Measurements from ENCODE around the gene AKAP13.

Gene AKAP13

GRCh38 chr15:85722374-85723152 is 342.2 kb downstream of the AKAP13 start:
- TF ChIP-seq LEF1 (IDR thresholded peaks at IDR 0.05; ENCODE audit: borderline replicate concordance) (no peak), NFRKB (IDR thresholded peaks at IDR 0.05) (no peak), ARNT (IDR thresholded peaks at IDR 0.05) (no peak), FOXA1 (IDR thresholded peaks at IDR 0.05) (no peak), FOXK2 (IDR thresholded peaks at IDR 0.05) (no peak), L3MBTL2 (conservative IDR thresholded peaks at IDR 0.05) (no peak), ZNF384 (IDR thresholded peaks at IDR 0.05) (no peak), FOXM1 (IDR thresholded peaks at IDR 0.05; ENCODE audit: borderline replicate concordance) (no peak), HDGF (IDR thresholded peaks at IDR 0.05; ENCODE audit: borderline replicate concordance) (no peak), SP1 (IDR thresholded peaks at IDR 0.05) (no peak), CTBP1 (IDR thresholded peaks at IDR 0.05; ENCODE audit: borderline replicate concordance) (no peak), PKNOX1 (IDR thresholded peaks at IDR 0.05) (no peak), BHLHE40 (IDR thresholded peaks at IDR 0.05; ENCODE audit: borderline replicate concordance) (no peak), TARDBP (IDR thresholded peaks at IDR 0.05) (no peak)
- CTCF ChIA-PET, result no interaction called here
- POLR2A ChIA-PET, result no interaction called here
- DNase-seq (ENCODE audit: extremely low spot score), result no peak

GRCh38 chr15:85723960-85724945 is 343.9 kb downstream of the AKAP13 start:
- ChIA-PET POLR2A (no interaction called here), CTCF (interaction anchor here (0.8 kb wide), 1 partner anchor 18 kb away, joined by 3 read pairs; no protein-coding TSS in a partner anchor)
- no peak for TF ChIP-seq NFRKB (IDR thresholded peaks at IDR 0.05)
- TF ChIP-seq TARDBP (IDR thresholded peaks at IDR 0.05), result no peak
- no peak for TF ChIP-seq CTBP1 (IDR thresholded peaks at IDR 0.05; ENCODE audit: borderline replicate concordance)
- no peak for TF ChIP-seq SUZ12 (IDR thresholded peaks at IDR 0.05)
- TF ChIP-seq HDGF (IDR thresholded peaks at IDR 0.05; ENCODE audit: borderline replicate concordance), result no peak
- no peak for TF ChIP-seq ELF4 (IDR thresholded peaks at IDR 0.05)
- no peak for TF ChIP-seq ARNT (IDR thresholded peaks at IDR 0.05)
- DNase-seq (ENCODE audit: extremely low spot score), result no peak

- POLR2A ChIA-PET, result no interaction called here
- TF ChIP-seq LEF1 (IDR thresholded peaks at IDR 0.05; ENCODE audit: borderline replicate concordance) (no peak), ARNT (IDR thresholded peaks at IDR 0.05) (no peak), SP1 (IDR thresholded peaks at IDR 0.05) (no peak), NFRKB (IDR thresholded peaks at IDR 0.05) (no peak), CTBP1 (IDR thresholded peaks at IDR 0.05; ENCODE audit: borderline replicate concordance) (no peak), FOXA1 (IDR thresholded peaks at IDR 0.05) (no peak), SUZ12 (IDR thresholded peaks at IDR 0.05) (no peak), L3MBTL2 (conservative IDR thresholded peaks at IDR 0.05) (no peak), BHLHE40 (IDR thresholded peaks at IDR 0.05; ENCODE audit: borderline replicate concordance) (no peak), PKNOX1 (IDR thresholded peaks at IDR 0.05) (no peak), FOXM1 (IDR thresholded peaks at IDR 0.05; ENCODE audit: borderline replicate concordance) (no peak), HDGF (IDR thresholded peaks at IDR 0.05; ENCODE audit: borderline replicate concordance) (no peak), FOXK2 (IDR thresholded peaks at IDR 0.05) (no peak)
- CTCF ChIA-PET, result interaction anchor here (0.8 kb wide), 1 partner anchor 17 kb away, joined by 3 read pairs; no protein-coding TSS in a partner anchor
- DNase-seq (ENCODE audit: extremely low spot score), result no peak
Measured at GRCh38 chr15:85725019-85725418, 344.6 kb downstream of the AKAP13 start.

- ChIA-PET POLR2A (no interaction called here), CTCF (no interaction called here)
- DNase-seq (ENCODE audit: extremely low spot score), result no peak
- no peak for TF ChIP-seq HDGF (IDR thresholded peaks at IDR 0.05; ENCODE audit: borderline replicate concordance)
- no peak for TF ChIP-seq FOXM1 (IDR thresholded peaks at IDR 0.05; ENCODE audit: borderline replicate concordance)
- TF ChIP-seq NFRKB (IDR thresholded peaks at IDR 0.05), result no peak
- TF ChIP-seq TARDBP (IDR thresholded peaks at IDR 0.05), result no peak
- no peak for TF ChIP-seq LEF1 (IDR thresholded peaks at IDR 0.05; ENCODE audit: borderline replicate concordance)
- no peak for TF ChIP-seq ARNT (IDR thresholded peaks at IDR 0.05)
- TF ChIP-seq PKNOX1 (IDR thresholded peaks at IDR 0.05), result no peak
- TF ChIP-seq BHLHE40 (IDR thresholded peaks at IDR 0.05; ENCODE audit: borderline replicate concordance), result no peak
- no peak for TF ChIP-seq SP1 (IDR thresholded peaks at IDR 0.05)
- TF ChIP-seq ELF4 (IDR thresholded peaks at IDR 0.05), result no peak
- no peak for TF ChIP-seq FOXK2 (IDR thresholded peaks at IDR 0.05)
- no peak for TF ChIP-seq CTBP1 (IDR thresholded peaks at IDR 0.05; ENCODE audit: borderline replicate concordance)
- no peak for TF ChIP-seq SUZ12 (IDR thresholded peaks at IDR 0.05)
- no peak for TF ChIP-seq ZNF384 (IDR thresholded peaks at IDR 0.05)
Measured at GRCh38 chr15:85725564-85725963, 345.2 kb downstream of the AKAP13 start.

DNA sequence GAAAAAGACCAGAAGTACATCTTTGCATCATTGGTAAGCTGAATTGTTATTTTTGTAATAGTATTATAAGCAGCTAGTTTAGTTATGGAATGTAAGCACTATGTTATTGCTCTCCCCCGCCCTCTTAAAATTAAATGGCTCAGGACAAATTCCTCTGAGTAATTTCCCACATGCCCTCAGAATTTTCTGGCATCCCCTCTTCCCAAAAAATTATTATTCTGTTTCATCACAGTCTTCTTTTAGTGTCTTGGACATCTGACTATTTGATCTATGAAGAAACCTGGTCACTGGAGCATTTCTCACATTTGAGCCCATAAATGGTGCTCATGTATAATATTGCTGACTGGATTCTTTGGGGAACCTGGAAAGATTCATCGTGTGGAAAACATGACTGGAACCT is 346.1 kb downstream of the AKAP13 start:
- no peak for TF ChIP-seq FOXA1 (IDR thresholded peaks at IDR 0.05)
- TF ChIP-seq BHLHE40 (IDR thresholded peaks at IDR 0.05; ENCODE audit: borderline replicate concordance), result no peak
- no peak for TF ChIP-seq L3MBTL2 (conservative IDR thresholded peaks at IDR 0.05)
- no peak for TF ChIP-seq CTBP1 (IDR thresholded peaks at IDR 0.05; ENCODE audit: borderline replicate concordance)
- TF ChIP-seq PKNOX1 (IDR thresholded peaks at IDR 0.05), result no peak
- no peak for TF ChIP-seq NFRKB (IDR thresholded peaks at IDR 0.05)
- ChIA-PET CTCF (interaction anchor here (0.5 kb wide), 1 partner anchor 222 kb away, joined by 3 read pairs; no protein-coding TSS in a partner anchor), POLR2A (no interaction called here)
- DNase-seq (ENCODE audit: extremely low spot score), result no peak

Measured in HEK293T (cell line).